ENCODE results near the gene SLC30A10. TPM values are rescaled to one million over a fixed set of nuclear protein-coding genes. Genes with fewer than 3 reads are reported as not detected.
"Not testable (repeated sequence)": the region's sequence is repeated elsewhere in the genome, so short reads cannot be mapped to it uniquely, and the experiment has no call there.

SLC30A10 gene
- total RNA-seq, 2 experiments from 2014 or later, result not detected

- no TSS peak for BruUV-seq (replicated peaks)
- Histone ChIP-seq H3K9me3 (ENCODE audit: low read length) (no peaks in the 10 kb centered on the region), H4K20me1 (ENCODE audit: insufficient read depth, low read length) (no peaks in the 10 kb centered on the region), H3K79me2 (ENCODE audit: insufficient read depth, low read depth, low read length) (no peaks in the 10 kb centered on the region), H3K4me1 (ENCODE audit: insufficient read depth, low read length, poor library complexity, severe bottlenecking) (no peaks in the 10 kb centered on the region), H3K27ac (ENCODE audit: low read depth, low read length, poor library complexity, severe bottlenecking) (no peak overlapping the region), H3K4me2 (ENCODE audit: low read length) (no peak overlapping the region), H3K4me3 (ENCODE audit: low read depth, low read length, poor library complexity, severe bottlenecking) (no peak overlapping the region), H3K9me2 (ENCODE audit: insufficient read depth, low read length) (no peaks in the 10 kb centered on the region), H2AFZ (ENCODE audit: low read length) (no peak overlapping the region), H3K36me3 (ENCODE audit: insufficient read depth, low read length) (no peaks in the 10 kb centered on the region)
- TF ChIP-seq CTCF (conservative IDR thresholded peaks at IDR 0.05; ENCODE audit: low read length) (no peak), EZH2phosphoT487 (IDR thresholded peaks at IDR 0.05; ENCODE audit: borderline replicate concordance, low read depth, low read length) (no peak)
- no peak for DNase-seq (ENCODE audit: low spot score)
- POLR2A ChIA-PET, result no interaction called here
- intact Hi-C loops (cut with micrococcal nuclease; ENCODE audit: unreplicated experiment), result no loop called here
- CTCF ChIA-PET (ENCODE audit: unreplicated experiment), result no interaction called here
These were observed 30.0 kb downstream of the SLC30A10 start for GRCh38 chr1:219898375-219898774.

- Histone ChIP-seq H3K4me2 (ENCODE audit: low read length) (no peak overlapping the region), H4K20me1 (ENCODE audit: insufficient read depth, low read length) (no peaks in the 10 kb centered on the region), H3K36me3 (ENCODE audit: insufficient read depth, low read length) (no peaks in the 10 kb centered on the region), H3K9me2 (ENCODE audit: insufficient read depth, low read length) (no peaks in the 10 kb centered on the region), H3K79me2 (ENCODE audit: insufficient read depth, low read depth, low read length) (no peaks in the 10 kb centered on the region), H3K4me1 (ENCODE audit: insufficient read depth, low read length, poor library complexity, severe bottlenecking) (no peaks in the 10 kb centered on the region), H2AFZ (ENCODE audit: low read length) (no peak overlapping the region), H3K27ac (ENCODE audit: low read depth, low read length, poor library complexity, severe bottlenecking) (no peak overlapping the region), H3K4me3 (ENCODE audit: low read depth, low read length, poor library complexity, severe bottlenecking) (no peak overlapping the region), H3K9me3 (ENCODE audit: low read length) (no peaks in the 10 kb centered on the region)
- intact Hi-C loops (cut with micrococcal nuclease; ENCODE audit: unreplicated experiment), result no loop called here
- POLR2A ChIA-PET, result no interaction called here
- CTCF ChIA-PET (ENCODE audit: unreplicated experiment), result no interaction called here
- no peak for TF ChIP-seq EZH2phosphoT487 (IDR thresholded peaks at IDR 0.05; ENCODE audit: borderline replicate concordance, low read depth, low read length)
- TF ChIP-seq CTCF (conservative IDR thresholded peaks at IDR 0.05; ENCODE audit: low read length), result no peak
- no TSS peak for BruUV-seq (replicated peaks)
- DNase-seq (ENCODE audit: low spot score), result no peak
These were observed 30.4 kb downstream of the SLC30A10 start for GRCh38 chr1:219897914-219898313.

GRCh38 chr1:219892271-219892670 is 36.1 kb downstream of the SLC30A10 start:
- H2AFZ ChIP-seq (ENCODE audit: low read length); DNase-seq (ENCODE audit: low spot score); POLR2A ChIA-PET; H3K4me3 ChIP-seq (ENCODE audit: low read depth, low read length, poor library complexity, severe bottlenecking); H3K4me2 ChIP-seq (ENCODE audit: low read length); H3K79me2 ChIP-seq (ENCODE audit: insufficient read depth, low read depth, low read length); H3K9me3 ChIP-seq (ENCODE audit: low read length); CTCF ChIA-PET (ENCODE audit: unreplicated experiment); H3K36me3 ChIP-seq (ENCODE audit: insufficient read depth, low read length); BruUV-seq (replicated peaks); H3K27ac ChIP-seq (ENCODE audit: low read depth, low read length, poor library complexity, severe bottlenecking); H3K4me1 ChIP-seq (ENCODE audit: insufficient read depth, low read length, poor library complexity, severe bottlenecking); intact Hi-C loops (cut with micrococcal nuclease; ENCODE audit: unreplicated experiment); H3K9me2 ChIP-seq (ENCODE audit: insufficient read depth, low read length); H4K20me1 ChIP-seq (ENCODE audit: insufficient read depth, low read length): not testable (repeated sequence)

GRCh38 chr1:219891846-219892245 is 36.5 kb downstream of the SLC30A10 start:
- H3K4me2 ChIP-seq (ENCODE audit: low read length); intact Hi-C loops (cut with micrococcal nuclease; ENCODE audit: unreplicated experiment); H3K27ac ChIP-seq (ENCODE audit: low read depth, low read length, poor library complexity, severe bottlenecking); POLR2A ChIA-PET; H3K36me3 ChIP-seq (ENCODE audit: insufficient read depth, low read length); H3K79me2 ChIP-seq (ENCODE audit: insufficient read depth, low read depth, low read length); H3K4me3 ChIP-seq (ENCODE audit: low read depth, low read length, poor library complexity, severe bottlenecking); DNase-seq (ENCODE audit: low spot score); H4K20me1 ChIP-seq (ENCODE audit: insufficient read depth, low read length); H2AFZ ChIP-seq (ENCODE audit: low read length); CTCF ChIA-PET (ENCODE audit: unreplicated experiment); H3K9me2 ChIP-seq (ENCODE audit: insufficient read depth, low read length); BruUV-seq (replicated peaks); H3K4me1 ChIP-seq (ENCODE audit: insufficient read depth, low read length, poor library complexity, severe bottlenecking); H3K9me3 ChIP-seq (ENCODE audit: low read length): not testable (repeated sequence)

- intact Hi-C loops (cut with micrococcal nuclease; ENCODE audit: unreplicated experiment); H3K4me2 ChIP-seq (ENCODE audit: low read length): not testable (repeated sequence)
These were observed 39.7 kb downstream of the SLC30A10 start for GRCh38 chr1:219888667-219889066.

More at GRCh38 chr1:219888667-219889066, 39.7 kb downstream of the SLC30A10 start:
- BruUV-seq (replicated peaks); H4K20me1 ChIP-seq (ENCODE audit: insufficient read depth, low read length); CTCF ChIA-PET (ENCODE audit: unreplicated experiment); H3K4me3 ChIP-seq (ENCODE audit: low read depth, low read length, poor library complexity, severe bottlenecking); H3K9me3 ChIP-seq (ENCODE audit: low read length); H2AFZ ChIP-seq (ENCODE audit: low read length); H3K4me1 ChIP-seq (ENCODE audit: insufficient read depth, low read length, poor library complexity, severe bottlenecking); DNase-seq (ENCODE audit: low spot score); H3K9me2 ChIP-seq (ENCODE audit: insufficient read depth, low read length); H3K36me3 ChIP-seq (ENCODE audit: insufficient read depth, low read length); H3K79me2 ChIP-seq (ENCODE audit: insufficient read depth, low read depth, low read length); POLR2A ChIA-PET; H3K27ac ChIP-seq (ENCODE audit: low read depth, low read length, poor library complexity, severe bottlenecking): not testable (repeated sequence)

Measured in OCI-LY7 (cell line).